Caco-2 (cell line): ENCODE results near the gene MMP10. TPM values are rescaled to one million over a fixed set of nuclear protein-coding genes. Genes with fewer than 3 reads are reported as not detected.

Experiments used
- BruUV-seq: library from RNA; stranded (reverse); fragments of 400-500 nt; replicated peaks from 2 replicates; lab custom pipeline; 2021; lab: Mats Ljungman, UMichigan
- CTCF ChIA-PET: fragments of 300-600 bp; sonication (Branson Sonifier 250); formaldehyde crosslinking; loops from one replicate; lab custom pipeline; 2022; ENCODE audit warnings: antibody characterized with exemption; lab: Charles Lee
- POLR2A ChIA-PET: fragments of 300-600 bp; sonication (Branson Sonifier 250); formaldehyde crosslinking; loops from one replicate; lab custom pipeline; 2022; ENCODE audit warnings: antibody characterized with exemption; lab: Charles Lee
- DNase-seq, 2 experiments: peaks; one replicate each; pipeline versions ENCODE4 v3.0.0 to v3.0.0-alpha.2; 2020 to 2022
- H3K27me3 ChIP-seq: replicated peaks from 2 replicates; pipeline ENCODE4 v1.6.0; 2011; ENCODE audit warnings: low read length; ENCODE audit not compliant: control insufficient read depth, insufficient read depth
- H3K36me3 ChIP-seq: 2 replicates; pipeline ENCODE4 v1.5.1; 2011; ENCODE audit warnings: low read length; ENCODE audit not compliant: control insufficient read depth, insufficient read depth
- H3K4me1 ChIP-seq: fragments of 250-450 bp; sonication (Bioruptor Pico); 2 replicates; pipeline ENCODE4 v1.5.1; 2020; ENCODE audit warnings: mild to moderate bottlenecking
- H3K4me3 ChIP-seq: 2 replicates; pipeline ENCODE4 v1.5.1; 2011; ENCODE audit warnings: low read depth, mild to moderate bottlenecking, control low read depth, low read length
- H3K9me3 ChIP-seq: fragments of 250-450 bp; sonication (Bioruptor Pico); 2 replicates; pipeline ENCODE4 v1.5.1; 2020; ENCODE audit warnings: mild to moderate bottlenecking, moderate library complexity
- H3K27ac Mint-ChIP-seq: one replicate; pipeline ENCODE4 v1.8.0; 2022; ENCODE audit warnings: mixed read lengths; ENCODE audit not compliant: unreplicated experiment
- H3K27me3 Mint-ChIP-seq: one replicate; pipeline ENCODE4 v1.8.0; 2022; ENCODE audit warnings: mixed read lengths; ENCODE audit not compliant: insufficient read depth, unreplicated experiment
- H3K36me3 Mint-ChIP-seq: one replicate; pipeline ENCODE4 v1.8.0; 2022; ENCODE audit warnings: mild to moderate bottlenecking, mixed read lengths; ENCODE audit not compliant: insufficient read depth, unreplicated experiment
- H3K4me1 Mint-ChIP-seq: one replicate; pipeline ENCODE4 v1.8.0; 2022; ENCODE audit warnings: low read depth, mixed read lengths; ENCODE audit not compliant: unreplicated experiment
- H3K4me3 Mint-ChIP-seq: one replicate; pipeline ENCODE4 v1.8.0; 2022; ENCODE audit warnings: mild to moderate bottlenecking, moderate library complexity, mixed read lengths; ENCODE audit not compliant: unreplicated experiment
- H3K9me3 Mint-ChIP-seq: one replicate; pipeline ENCODE4 v1.8.0; 2022; ENCODE audit warnings: mixed read lengths; ENCODE audit not compliant: unreplicated experiment
- intact Hi-C: fragments of 100-400 bp; cut with micrococcal nuclease; formaldehyde crosslinking; loops from one replicate; pipeline ENCODE4 v1.10.0; 2022; ENCODE audit not compliant: unreplicated experiment
- total RNA-seq: library from RNA; stranded (reverse); gene quantifications from 2 replicates; pipeline ENCODE4 v1.2.3, GENCODE V29; 2022
- TF ChIP-seq, protein P1 (sequence below), 2 experiments: fragments of 200-600 bp in 1 of 2; IDR thresholded peaks; 1 replicate in 1 of 2; 2 replicates in 1 of 2; pipeline versions ENCODE4 v1.5.1 to v1.8.0; 2011 to 2022; ENCODE audit warnings: antibody characterized with exemption in 1 of 2, control low read depth in 1 of 2, inconsistent platforms in 1 of 2, low read depth in 1 of 2, low read length in 1 of 2, mild to moderate bottlenecking in 1 of 2, moderate library complexity in 1 of 2; ENCODE audit not compliant: insufficient read depth in 1 of 2, severe bottlenecking in 1 of 2, unreplicated experiment in 1 of 2

MMP10 gene
- total RNA-seq, 1 experiment from 2014 or later, result 0.16 TPM

GRCh38 chr11:102819491-102819890 lies 39.1 kb upstream of the MMP10 start:
- DNase-seq, result no peak
- no peaks in the 10 kb centered on the region for H3K4me1 Mint-ChIP-seq
- H3K9me3 Mint-ChIP-seq, result peaks cover 38% of the 10 kb centered on the region
- TF ChIP-seq, protein P1, sequence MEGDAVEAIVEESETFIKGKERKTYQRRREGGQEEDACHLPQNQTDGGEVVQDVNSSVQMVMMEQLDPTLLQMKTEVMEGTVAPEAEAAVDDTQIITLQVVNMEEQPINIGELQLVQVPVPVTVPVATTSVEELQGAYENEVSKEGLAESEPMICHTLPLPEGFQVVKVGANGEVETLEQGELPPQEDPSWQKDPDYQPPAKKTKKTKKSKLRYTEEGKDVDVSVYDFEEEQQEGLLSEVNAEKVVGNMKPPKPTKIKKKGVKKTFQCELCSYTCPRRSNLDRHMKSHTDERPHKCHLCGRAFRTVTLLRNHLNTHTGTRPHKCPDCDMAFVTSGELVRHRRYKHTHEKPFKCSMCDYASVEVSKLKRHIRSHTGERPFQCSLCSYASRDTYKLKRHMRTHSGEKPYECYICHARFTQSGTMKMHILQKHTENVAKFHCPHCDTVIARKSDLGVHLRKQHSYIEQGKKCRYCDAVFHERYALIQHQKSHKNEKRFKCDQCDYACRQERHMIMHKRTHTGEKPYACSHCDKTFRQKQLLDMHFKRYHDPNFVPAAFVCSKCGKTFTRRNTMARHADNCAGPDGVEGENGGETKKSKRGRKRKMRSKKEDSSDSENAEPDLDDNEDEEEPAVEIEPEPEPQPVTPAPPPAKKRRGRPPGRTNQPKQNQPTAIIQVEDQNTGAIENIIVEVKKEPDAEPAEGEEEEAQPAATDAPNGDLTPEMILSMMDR (IDR thresholded peaks at IDR 0.05; ENCODE audit: insufficient read depth in 1 of 2, low read depth in 1 of 2, low read length in 1 of 2, severe bottlenecking in 1 of 2, unreplicated experiment in 1 of 2), result no peak
- ChIA-PET POLR2A (no interaction called here), CTCF (no interaction called here)
- intact Hi-C loops, result no loop called here
- H3K36me3 ChIP-seq, result no peaks in the 10 kb centered on the region
- H3K4me3 ChIP-seq, result no peak overlapping the region
- no TSS peak for BruUV-seq
- H3K36me3 Mint-ChIP-seq, result no peaks in the 10 kb centered on the region
- H3K27ac Mint-ChIP-seq, result no peak overlapping the region
- H3K27me3 ChIP-seq, result no peaks in the 10 kb centered on the region
- peaks cover 3% of the 10 kb centered on the region for H3K9me3 ChIP-seq
- H3K4me3 Mint-ChIP-seq, result no peak overlapping the region
- H3K27me3 Mint-ChIP-seq, result no peaks in the 10 kb centered on the region
- H3K4me1 ChIP-seq, result no peaks in the 10 kb centered on the region

GRCh38 chr11:102813484-102813883 lies 33.1 kb upstream of the MMP10 start:
- CTCF ChIA-PET, result no interaction called here
- Histone ChIP-seq H3K9me3 (peaks cover 3% of the 10 kb centered on the region), H3K36me3 (no peaks in the 10 kb centered on the region), H3K4me3 (no peak overlapping the region), H3K4me1 (no peaks in the 10 kb centered on the region), H3K27me3 (no peaks in the 10 kb centered on the region)
- POLR2A ChIA-PET, result no interaction called here
- TF ChIP-seq, protein P1 (IDR thresholded peaks at IDR 0.05; ENCODE audit: insufficient read depth in 1 of 2, low read depth in 1 of 2, low read length in 1 of 2, severe bottlenecking in 1 of 2, unreplicated experiment in 1 of 2), result no peak
- Mint-ChIP-seq H3K27me3 (no peaks in the 10 kb centered on the region), H3K4me3 (no peak overlapping the region), H3K4me1 (no peaks in the 10 kb centered on the region), H3K36me3 (no peaks in the 10 kb centered on the region), H3K27ac (no peak overlapping the region), H3K9me3 (peaks cover 33% of the 10 kb centered on the region)
- DNase-seq, result no peak
- BruUV-seq, result no TSS peak
- intact Hi-C loops, result loop anchor here (5.0 kb wide), 1 partner anchor 79 kb away; no protein-coding TSS in a partner anchor

DNA sequence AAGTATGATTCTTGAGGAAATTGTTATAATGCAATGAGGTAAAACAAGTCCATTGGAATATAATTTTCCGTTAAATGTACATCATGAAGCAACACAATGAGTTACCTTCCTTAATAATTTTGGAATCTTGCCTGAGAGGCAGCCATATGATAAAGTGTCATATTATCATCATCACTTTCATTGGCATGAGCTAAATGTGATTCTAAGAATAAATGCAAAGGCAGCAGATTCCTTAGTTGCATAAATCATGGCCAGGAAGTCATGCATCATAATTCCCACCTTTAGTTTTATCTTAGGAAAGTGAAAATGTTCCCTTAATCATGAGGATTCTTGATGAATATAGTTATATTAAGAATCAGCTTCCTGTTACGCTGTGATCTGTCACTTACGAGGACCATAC lies 31.8 kb upstream of the MMP10 start:
- Mint-ChIP-seq H3K27me3 (no peaks in the 10 kb centered on the region), H3K4me3 (no peak overlapping the region), H3K36me3 (no peaks in the 10 kb centered on the region), H3K9me3 (peaks cover 20% of the 10 kb centered on the region), H3K4me1 (no peaks in the 10 kb centered on the region), H3K27ac (no peak overlapping the region)
- H3K4me1 ChIP-seq, result no peaks in the 10 kb centered on the region
- POLR2A ChIA-PET, result no interaction called here
- H3K9me3 ChIP-seq, result peaks cover 3% of the 10 kb centered on the region
- DNase-seq, result no peak
- no peak overlapping the region for H3K4me3 ChIP-seq
- CTCF ChIA-PET, result no interaction called here
- no peaks in the 10 kb centered on the region for H3K27me3 ChIP-seq
- intact Hi-C loops, result loop anchor here (5.0 kb wide), 1 partner anchor 80 kb away; no protein-coding TSS in a partner anchor
- no TSS peak for BruUV-seq
- TF ChIP-seq, protein P1 (IDR thresholded peaks at IDR 0.05; ENCODE audit: insufficient read depth in 1 of 2, low read depth in 1 of 2, low read length in 1 of 2, severe bottlenecking in 1 of 2, unreplicated experiment in 1 of 2), result no peak
- no peaks in the 10 kb centered on the region for H3K36me3 ChIP-seq
